Body of pancreas (tissue), 4 donors: Measurements from ENCODE around the gene ETS2.
"Not testable (repeated sequence)": the region's sequence is repeated elsewhere in the genome, so short reads cannot be mapped to it uniquely, and the experiment has no call there.

ENCODE experiments used
- CTCF ChIP-seq, 7 experiments: fragments of 450-650 bp in 4 of 7; fragments of 200-600 bp in 3 of 7; sonication (generic) in 3 of 7; IDR thresholded peaks; one replicate each; pipeline ENCODE4 v1.5.1; 2016 to 2019; ENCODE audit warnings: antibody characterized with exemption in 7 of 7
- POLR2A ChIP-seq, 3 donors: fragments of 450-650 bp; IDR thresholded peaks; one replicate each; pipeline ENCODE4 v1.6.1; 2016; ENCODE audit warnings: antibody characterized with exemption in 3 of 3, mild to moderate bottlenecking in 2 of 3

- TF ChIP-seq CTCF, POLR2A (IDR thresholded peaks at IDR 0.05): not testable (repeated sequence)
Observed at GRCh38 chr21:38828111-38828510, 22.4 kb downstream of the ETS2 start.
